Karpas-422 (cell line): Measurements from ENCODE around the gene ZNF200. TPM values are rescaled to one million over a fixed set of nuclear protein-coding genes. Genes with fewer than 3 reads are reported as not detected.

ENCODE experiments used
- DNase-seq: peaks from one replicate; pipeline ENCODE4 v3.0.0-alpha.2; 2015
- H2AFZ ChIP-seq: fragments of 200-600 bp; sonication (generic); 2 replicates; pipeline ENCODE4 v1.6.1; 2014; ENCODE audit warnings: antibody characterized with exemption, low read length, mixed read lengths
- H3K27ac ChIP-seq: fragments of 200-600 bp; sonication (generic); 2 replicates; pipeline ENCODE4 v1.5.1; 2014; ENCODE audit warnings: mild to moderate bottlenecking, low read length, moderate library complexity
- H3K27me3 ChIP-seq: fragments of 200-600 bp; sonication (generic); 2 replicates; pipeline ENCODE4 v1.6.1; 2014; ENCODE audit warnings: low read length, mixed read lengths
- H3K36me3 ChIP-seq: fragments of 200-600 bp; sonication (generic); 2 replicates; pipeline ENCODE4 v1.6.1; 2014; ENCODE audit warnings: low read length, mixed read lengths; ENCODE audit not compliant: insufficient read depth
- H3K4me1 ChIP-seq: fragments of 200-600 bp; sonication (generic); 2 replicates; pipeline ENCODE4 v1.6.1; 2014; ENCODE audit warnings: mild to moderate bottlenecking, low read length, mixed read lengths
- H3K4me2 ChIP-seq: fragments of 200-600 bp; sonication (generic); 2 replicates; pipeline ENCODE4 v1.6.1; 2014; ENCODE audit warnings: low read length, low read depth, mild to moderate bottlenecking; ENCODE audit not compliant: poor library complexity, severe bottlenecking
- H3K4me3 ChIP-seq: fragments of 200-600 bp; sonication (generic); 2 replicates; pipeline ENCODE4 v1.5.1; 2014; ENCODE audit warnings: mild to moderate bottlenecking, antibody characterized with exemption, low read length, mixed read lengths
- H3K79me2 ChIP-seq: fragments of 200-600 bp; sonication (generic); 2 replicates; pipeline ENCODE4 v1.6.1; 2014; ENCODE audit warnings: mild to moderate bottlenecking, low read length, mixed read lengths
- H3K9ac ChIP-seq: fragments of 200-600 bp; sonication (generic); 2 replicates; pipeline ENCODE4 v1.6.0; 2014; ENCODE audit warnings: low read length
- H3K9me2 ChIP-seq: fragments of 200-600 bp; sonication (generic), shearing (Covaris generic); replicated peaks from 2 replicates; pipeline ENCODE4 v1.6.0; 2014; ENCODE audit warnings: mild to moderate bottlenecking, low read length, moderate library complexity; ENCODE audit not compliant: insufficient read depth
- H3K9me3 ChIP-seq: fragments of 300-700, 200-600 bp; sonication (generic); 2 replicates; pipeline ENCODE4 v1.6.1; 2014; ENCODE audit warnings: low read length, mixed read lengths
- H4K20me1 ChIP-seq: fragments of 200-600 bp; sonication (generic); 2 replicates; pipeline ENCODE4 v1.6.1; 2014; ENCODE audit warnings: mild to moderate bottlenecking, antibody characterized with exemption, low read length, low read depth; ENCODE audit not compliant: insufficient read depth
- total RNA-seq: library from RNA; depleted of rRNA; stranded (reverse); fragments of >200 nt; shearing (Covaris generic); gene quantifications from 2 replicates; pipeline ENCODE4 v1.2.3, GENCODE V29; 2014; ENCODE audit warnings: low replicate concordance

Gene ZNF200
- total RNA-seq, 1 experiment from 2014 or later: 12.1 TPM

DNA sequence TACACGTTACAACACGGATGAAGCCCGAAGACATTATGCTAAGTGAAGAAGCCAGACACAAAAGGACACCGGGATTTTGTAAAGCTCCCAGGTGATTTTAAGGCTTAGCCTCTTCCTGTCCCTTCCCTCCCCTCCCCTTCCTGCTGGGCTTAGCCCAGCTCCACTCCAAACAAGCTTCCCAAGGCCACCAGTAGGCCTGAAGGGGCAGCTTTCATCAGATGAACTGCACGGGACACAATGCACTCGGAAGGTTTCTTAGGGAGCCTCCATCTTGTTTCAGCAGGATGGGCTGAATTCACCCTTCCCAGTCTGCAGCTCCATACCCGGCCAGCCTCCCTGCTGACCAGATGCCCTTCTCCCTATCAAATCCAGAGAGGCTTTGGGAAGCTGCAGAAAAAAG, 11.0 kb upstream of the ZNF200 start:
- H3K27me3 ChIP-seq: no peaks in the 10 kb centered on the region
- H2AFZ ChIP-seq: no peak overlapping the region
- H3K9me2 ChIP-seq: no peaks in the 10 kb centered on the region
- H3K36me3 ChIP-seq: no peaks in the 10 kb centered on the region
- H3K27ac ChIP-seq: no peak overlapping the region
- no peak overlapping the region for H3K4me3 ChIP-seq
- no peak overlapping the region for H3K4me2 ChIP-seq
- H3K9ac ChIP-seq: no peak overlapping the region
- no peaks in the 10 kb centered on the region for H3K4me1 ChIP-seq
- no peaks in the 10 kb centered on the region for H3K9me3 ChIP-seq
- H4K20me1 ChIP-seq: no peaks in the 10 kb centered on the region
- H3K79me2 ChIP-seq: no peaks in the 10 kb centered on the region
- DNase-seq: no peak

DNA sequence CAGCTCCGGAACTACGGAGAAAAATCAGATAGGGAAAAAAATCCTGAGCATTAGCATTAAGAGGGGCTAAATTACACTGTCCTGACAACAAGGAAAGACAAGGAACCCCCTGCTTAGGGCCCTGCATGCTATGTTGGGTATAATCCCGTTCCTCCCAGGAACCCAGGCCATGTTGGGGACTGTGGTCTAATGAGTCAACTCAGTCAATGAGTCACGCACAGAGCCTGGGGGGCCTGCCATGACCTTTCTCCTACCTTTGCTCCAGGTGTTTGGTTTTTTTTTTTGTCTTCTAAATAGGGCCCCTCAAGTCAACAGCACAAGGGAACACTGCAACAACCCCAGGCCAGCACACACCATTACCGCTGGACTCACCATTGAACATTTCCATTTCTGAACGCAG, 8.9 kb upstream of the ZNF200 start:
- Histone ChIP-seq H4K20me1 (no peaks in the 10 kb centered on the region), H3K79me2 (no peaks in the 10 kb centered on the region), H3K27ac (no peak overlapping the region), H2AFZ (no peak overlapping the region), H3K36me3 (no peaks in the 10 kb centered on the region), H3K9me2 (no peaks in the 10 kb centered on the region), H3K4me3 (no peak overlapping the region), H3K27me3 (no peaks in the 10 kb centered on the region), H3K9ac (no peak overlapping the region), H3K4me2 (no peak overlapping the region), H3K4me1 (no peaks in the 10 kb centered on the region), H3K9me3 (no peaks in the 10 kb centered on the region)
- no peak for DNase-seq

DNA sequence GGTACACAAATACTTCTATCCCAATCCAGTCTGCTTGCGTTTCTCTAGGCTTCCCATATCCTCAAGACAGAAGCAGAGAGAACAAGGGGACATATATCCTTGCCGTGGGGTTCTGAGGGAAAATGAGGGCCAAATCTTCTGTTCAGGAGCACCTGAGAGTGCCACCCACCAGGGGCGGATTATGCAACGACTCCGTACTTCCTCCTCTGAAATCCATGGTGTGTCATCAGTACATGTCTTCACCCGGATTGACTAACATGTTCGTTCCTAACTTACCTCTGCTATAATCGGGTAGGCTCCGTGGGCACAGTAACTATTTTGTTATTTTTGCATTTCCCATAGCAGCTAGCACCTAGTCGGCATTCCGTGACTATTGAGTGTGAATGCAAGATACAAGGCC, 7.8 kb upstream of the ZNF200 start:
- Histone ChIP-seq H3K4me1 (no peaks in the 10 kb centered on the region), H3K27me3 (no peaks in the 10 kb centered on the region), H3K9ac (no peak overlapping the region), H3K36me3 (no peaks in the 10 kb centered on the region), H3K4me3 (no peak overlapping the region), H4K20me1 (no peaks in the 10 kb centered on the region), H3K9me3 (no peaks in the 10 kb centered on the region), H3K27ac (no peak overlapping the region), H2AFZ (no peak overlapping the region), H3K4me2 (no peak overlapping the region), H3K9me2 (no peaks in the 10 kb centered on the region), H3K79me2 (no peaks in the 10 kb centered on the region)
- DNase-seq: no peak

DNA sequence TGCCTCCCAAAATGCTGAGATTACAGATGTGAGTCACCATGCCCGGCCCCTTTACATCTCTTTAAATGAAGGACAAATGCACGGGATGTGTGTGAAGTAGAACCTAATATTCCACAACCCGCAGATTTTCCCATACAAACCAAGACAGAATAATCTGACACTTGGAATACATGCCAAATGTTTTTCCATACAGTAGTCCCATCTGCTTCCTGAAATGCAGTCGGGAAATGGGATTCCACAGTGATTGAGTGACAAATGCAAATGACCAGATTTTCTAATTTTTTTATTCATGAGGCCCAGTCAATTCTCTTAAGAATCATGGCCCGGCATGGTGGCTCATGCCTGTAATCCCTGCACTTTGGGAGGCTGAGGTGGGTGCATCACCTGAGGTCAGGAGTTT, 6.8 kb upstream of the ZNF200 start:
- H4K20me1 ChIP-seq: no peaks in the 10 kb centered on the region
- H3K9me3 ChIP-seq: no peaks in the 10 kb centered on the region
- no peak overlapping the region for H3K9ac ChIP-seq
- no peak overlapping the region for H2AFZ ChIP-seq
- H3K27me3 ChIP-seq: no peaks in the 10 kb centered on the region
- H3K9me2 ChIP-seq: no peaks in the 10 kb centered on the region
- H3K4me2 ChIP-seq: no peak overlapping the region
- H3K27ac ChIP-seq: no peak overlapping the region
- H3K4me3 ChIP-seq: no peak overlapping the region
- no peaks in the 10 kb centered on the region for H3K4me1 ChIP-seq
- H3K79me2 ChIP-seq: no peaks in the 10 kb centered on the region
- no peak for DNase-seq
- H3K36me3 ChIP-seq: no peaks in the 10 kb centered on the region

DNA sequence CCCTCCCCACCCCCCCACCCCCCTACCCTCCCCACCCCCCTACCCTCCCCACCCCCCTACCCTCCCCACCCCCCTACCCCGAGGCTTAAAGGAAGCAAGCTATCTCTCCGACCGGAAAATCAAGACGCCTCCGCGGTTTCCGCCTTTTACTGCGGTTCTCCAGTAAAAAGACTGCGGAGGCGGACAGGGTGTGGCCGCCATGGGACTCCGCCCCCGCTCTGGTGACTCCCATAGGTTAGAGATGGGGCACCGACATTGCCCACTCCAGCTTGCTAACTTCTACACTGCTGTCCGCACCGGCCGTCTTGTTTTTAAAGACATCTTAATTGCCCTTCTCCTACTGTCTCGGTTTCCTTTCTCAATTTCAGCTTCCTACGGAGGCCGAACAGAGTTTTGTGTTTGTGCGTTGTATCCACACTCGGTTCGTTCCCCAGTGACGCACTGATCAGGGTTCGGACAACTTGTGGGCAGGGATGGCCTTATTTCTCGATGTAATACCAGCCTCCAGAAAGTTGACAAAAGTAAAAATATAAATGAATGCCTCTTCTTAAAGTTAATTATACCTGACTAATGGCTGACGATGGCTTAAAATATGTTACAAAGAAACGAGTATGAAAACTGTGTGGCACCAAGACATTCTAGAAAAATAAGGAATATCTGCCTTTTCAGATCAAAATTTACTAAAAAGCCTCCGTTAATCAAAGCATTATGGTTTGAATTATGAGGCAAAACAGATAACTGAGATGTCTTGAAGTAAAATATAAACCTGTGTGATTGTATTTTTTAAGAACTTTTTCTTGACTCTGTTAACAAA, 1.1 kb upstream of the ZNF200 start:
- H3K9ac ChIP-seq: no peak overlapping the region
- peaks cover 16% of the 10 kb centered on the region for H3K79me2 ChIP-seq
- peaks cover 11% of the 10 kb centered on the region for H3K4me1 ChIP-seq
- H3K9me2 ChIP-seq: no peaks in the 10 kb centered on the region
- H3K4me3 ChIP-seq: no peak overlapping the region
- DNase-seq: no peak
- peaks cover 3% of the 10 kb centered on the region; the same call in 1 of the 2 replicates for H3K9me3 ChIP-seq
- H3K4me2 ChIP-seq: no peak overlapping the region
- no peak overlapping the region for H3K27ac ChIP-seq
- H2AFZ ChIP-seq: no peak overlapping the region
- no peaks in the 10 kb centered on the region for H4K20me1 ChIP-seq
- H3K36me3 ChIP-seq: peaks cover 29% of the 10 kb centered on the region
- no peaks in the 10 kb centered on the region for H3K27me3 ChIP-seq

DNA sequence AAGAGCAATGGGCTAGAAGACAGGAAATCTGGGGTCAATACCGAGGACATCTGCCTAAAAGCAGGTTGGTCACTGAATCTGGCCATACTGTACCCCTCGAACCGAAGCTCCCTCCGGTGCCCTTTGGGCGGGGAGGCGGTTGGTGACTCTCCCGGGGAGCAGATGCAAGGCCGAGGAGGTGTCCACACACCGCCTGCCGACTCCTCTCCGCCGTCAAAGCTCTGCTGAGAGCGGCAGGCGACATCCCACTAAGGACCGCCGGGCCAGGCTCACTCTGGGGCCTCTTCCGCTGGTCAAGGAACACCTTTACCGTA, 458 bp downstream of the ZNF200 start:
- peak overlapping the region; percentile 90 for H3K9ac ChIP-seq
- peaks cover 16% of the 10 kb centered on the region for H3K79me2 ChIP-seq
- H3K4me1 ChIP-seq: peaks cover 11% of the 10 kb centered on the region
- H3K4me3 ChIP-seq: peak overlapping the region; percentile 80
- H4K20me1 ChIP-seq: no peaks in the 10 kb centered on the region
- peak overlapping the region; percentile 38; the same call in 1 of the 2 replicates for H3K27ac ChIP-seq
- H3K9me2 ChIP-seq: no peaks in the 10 kb centered on the region
- DNase-seq: no peak
- H2AFZ ChIP-seq: peak overlapping the region; percentile 95
- H3K27me3 ChIP-seq: no peaks in the 10 kb centered on the region
- H3K9me3 ChIP-seq: peaks cover 8% of the 10 kb centered on the region
- H3K4me2 ChIP-seq: peak overlapping the region; percentile 99
- peaks cover 43% of the 10 kb centered on the region for H3K36me3 ChIP-seq

DNA sequence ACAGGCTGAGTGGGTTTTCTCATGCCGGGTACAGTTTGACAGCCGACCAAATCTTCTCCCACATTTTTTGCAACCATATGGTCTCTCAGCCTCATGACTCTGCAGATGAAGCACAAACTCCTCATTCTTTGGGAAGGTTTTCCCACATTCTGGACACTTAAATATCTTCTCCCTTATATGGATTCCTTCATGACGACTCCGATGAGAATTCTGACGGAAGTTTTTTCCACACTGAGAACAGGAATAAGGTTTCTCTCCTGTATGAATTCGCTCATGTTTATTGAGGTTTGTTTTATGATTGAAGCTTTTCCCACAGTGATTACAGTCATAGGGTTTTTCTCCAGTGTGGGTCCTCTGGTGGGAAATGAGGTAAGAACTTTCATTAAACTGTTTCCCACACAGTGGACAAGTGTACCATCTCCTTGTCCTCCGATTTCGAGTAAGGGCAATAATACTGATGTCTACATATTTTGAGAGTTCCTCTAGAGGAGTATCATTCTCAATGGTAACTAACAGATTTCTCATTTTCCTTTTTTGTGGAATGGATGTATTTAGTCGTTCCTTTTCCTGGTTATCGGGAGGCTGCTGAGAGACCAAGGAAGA, 10.9 kb downstream of the ZNF200 start:
- no peaks in the 10 kb centered on the region for H3K27me3 ChIP-seq
- H3K9ac ChIP-seq: no peak overlapping the region
- DNase-seq: no peak
- H3K4me3 ChIP-seq: no peak overlapping the region
- no peaks in the 10 kb centered on the region for H3K9me2 ChIP-seq
- H3K79me2 ChIP-seq: no peaks in the 10 kb centered on the region
- no peak overlapping the region for H3K4me2 ChIP-seq
- no peak overlapping the region for H2AFZ ChIP-seq
- no peaks in the 10 kb centered on the region for H4K20me1 ChIP-seq
- H3K4me1 ChIP-seq: no peaks in the 10 kb centered on the region
- H3K36me3 ChIP-seq: peaks cover 58% of the 10 kb centered on the region
- H3K9me3 ChIP-seq: peaks cover 38% of the 10 kb centered on the region
- no peak overlapping the region for H3K27ac ChIP-seq

DNA sequence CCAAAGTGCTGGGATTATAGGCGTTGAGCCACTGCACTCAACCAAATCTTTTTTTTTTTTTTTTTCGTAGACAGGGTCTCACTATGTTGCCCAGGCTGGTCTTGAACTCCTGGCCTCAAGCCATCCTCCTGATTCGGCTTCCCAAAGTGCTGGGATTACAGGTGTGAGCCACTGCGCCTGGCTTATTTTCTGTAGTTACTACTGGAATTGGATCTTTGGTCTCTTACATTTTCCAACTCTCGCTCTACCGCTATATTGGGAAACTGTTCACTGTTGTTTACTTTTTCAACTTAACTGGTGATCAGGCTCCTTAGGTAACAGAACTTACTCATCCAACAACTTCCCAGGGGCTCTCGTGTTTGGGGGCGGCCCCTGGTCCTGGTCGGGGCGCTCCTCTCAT, 14.1 kb downstream of the ZNF200 start:
- Histone ChIP-seq H3K27ac (no peak overlapping the region), H3K9me3 (peaks cover 31% of the 10 kb centered on the region), H3K4me3 (no peak overlapping the region), H3K79me2 (no peaks in the 10 kb centered on the region), H3K27me3 (no peaks in the 10 kb centered on the region), H3K9ac (no peak overlapping the region), H4K20me1 (no peaks in the 10 kb centered on the region), H3K36me3 (peaks cover 31% of the 10 kb centered on the region), H3K9me2 (no peaks in the 10 kb centered on the region), H3K4me2 (no peak overlapping the region), H3K4me1 (no peaks in the 10 kb centered on the region), H2AFZ (no peak overlapping the region)
- no peak for DNase-seq
